ENCODE results near the gene FILIP1L.

FILIP1L gene

DNA sequence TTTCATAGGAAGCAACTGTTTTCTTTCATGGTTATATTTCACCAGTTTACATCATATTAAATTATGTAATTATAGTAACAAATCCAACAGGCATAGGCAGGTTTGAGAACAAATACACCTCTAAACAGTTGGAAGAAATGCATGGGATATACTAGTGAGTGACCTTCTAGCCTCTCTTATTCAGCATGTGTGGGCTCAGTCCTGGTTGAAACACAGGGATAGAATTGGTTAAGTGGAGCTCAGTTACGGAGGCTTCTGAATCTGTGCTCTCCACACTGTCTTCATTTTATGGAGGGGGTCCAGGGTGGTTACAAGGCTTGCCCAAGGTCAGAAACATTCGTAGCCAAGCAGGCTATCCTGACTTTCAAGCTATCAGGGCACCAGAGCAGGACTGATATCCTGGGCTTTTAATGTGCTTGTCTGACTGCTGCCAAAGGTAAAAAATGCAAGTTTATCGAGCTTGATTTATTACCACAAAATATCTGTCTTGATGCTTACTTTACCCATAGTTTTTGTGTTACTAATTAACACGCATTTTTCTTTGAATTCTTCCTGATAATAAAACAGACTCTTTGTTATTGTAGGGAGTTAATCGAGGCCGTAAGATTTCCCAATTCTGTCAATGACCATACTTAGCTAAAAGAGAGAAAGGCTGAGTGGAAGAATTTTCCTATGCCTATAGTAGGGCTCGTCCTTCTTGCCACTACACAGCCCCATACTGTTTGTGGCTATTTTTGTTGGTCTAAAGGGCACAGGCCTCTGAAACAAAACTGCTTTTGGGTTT lies 89.6 kb downstream of the FILIP1L start:
- Mint-ChIP-seq H3K36me3 (no peaks in the 10 kb centered on the region), H3K27ac (no peak overlapping the region), H3K4me1 (no peaks in the 10 kb centered on the region), H3K27me3 (no peaks in the 10 kb centered on the region), H3K4me3 (no peak overlapping the region), H3K9me3 (no peaks in the 10 kb centered on the region)
- CTCF ChIA-PET: no interaction called here
- DNase-seq: no peak

DNA sequence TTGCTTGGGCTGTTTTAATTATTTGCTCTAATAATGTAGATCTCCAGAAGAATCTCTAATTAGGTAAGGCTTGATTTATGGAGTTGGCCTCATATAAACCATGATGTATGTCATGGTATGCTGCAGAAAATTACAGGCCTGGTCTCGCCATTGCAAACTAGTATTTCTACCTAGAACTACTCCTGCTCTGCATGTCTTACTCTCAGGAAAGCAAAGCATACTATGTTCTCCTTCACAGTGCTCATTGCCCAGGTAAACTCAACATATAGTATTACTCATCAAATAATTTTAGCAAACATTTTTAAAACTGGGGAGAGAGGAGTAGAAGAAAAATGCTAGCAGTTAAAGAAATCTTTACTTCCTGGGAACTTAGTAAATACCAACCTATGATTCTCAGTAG lies 90.7 kb downstream of the FILIP1L start:
- no peaks in the 10 kb centered on the region for H3K9me3 Mint-ChIP-seq

DNA sequence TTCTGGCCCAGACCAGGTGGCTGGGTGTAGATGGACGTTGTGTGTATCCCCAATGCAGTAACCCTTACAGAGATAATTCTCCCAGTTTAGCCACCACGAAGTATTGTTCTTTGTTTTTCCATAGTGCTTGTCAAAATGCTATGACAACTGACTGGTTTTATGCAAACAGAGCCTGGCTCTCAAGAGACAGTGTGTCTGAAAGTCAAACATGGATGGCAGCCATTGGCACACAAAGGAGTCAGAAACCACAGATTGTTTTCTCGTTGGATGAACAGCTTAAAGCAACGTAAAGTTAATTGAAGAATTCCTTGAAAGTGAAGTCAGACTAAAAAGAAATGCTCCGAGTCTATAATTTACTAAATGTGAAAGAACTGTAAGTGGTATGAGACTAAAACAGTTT lies 91.2 kb downstream of the FILIP1L start:
- CTCF ChIA-PET: no interaction called here
- Mint-ChIP-seq H3K4me1 (no peaks in the 10 kb centered on the region), H3K9me3 (no peaks in the 10 kb centered on the region), H3K27ac (no peak overlapping the region), H3K36me3 (no peaks in the 10 kb centered on the region), H3K4me3 (no peak overlapping the region), H3K27me3 (no peaks in the 10 kb centered on the region)
- no peak for DNase-seq

More for the DNA sequence above, 90.7 kb downstream of the FILIP1L start:
- Mint-ChIP-seq H3K36me3 (no peaks in the 10 kb centered on the region), H3K27me3 (no peaks in the 10 kb centered on the region), H3K27ac (no peak overlapping the region), H3K4me3 (no peak overlapping the region), H3K4me1 (no peaks in the 10 kb centered on the region)
- DNase-seq: no peak
- CTCF ChIA-PET: no interaction called here

GRCh38 chr3:100022506-100022905 lies 91.8 kb downstream of the FILIP1L start:
- Mint-ChIP-seq H3K9me3 (no peaks in the 10 kb centered on the region), H3K36me3 (no peaks in the 10 kb centered on the region), H3K27me3 (no peaks in the 10 kb centered on the region), H3K27ac (no peak overlapping the region), H3K4me3 (no peak overlapping the region), H3K4me1 (no peaks in the 10 kb centered on the region)
- no peak for DNase-seq
- CTCF ChIA-PET: no interaction called here

DNA sequence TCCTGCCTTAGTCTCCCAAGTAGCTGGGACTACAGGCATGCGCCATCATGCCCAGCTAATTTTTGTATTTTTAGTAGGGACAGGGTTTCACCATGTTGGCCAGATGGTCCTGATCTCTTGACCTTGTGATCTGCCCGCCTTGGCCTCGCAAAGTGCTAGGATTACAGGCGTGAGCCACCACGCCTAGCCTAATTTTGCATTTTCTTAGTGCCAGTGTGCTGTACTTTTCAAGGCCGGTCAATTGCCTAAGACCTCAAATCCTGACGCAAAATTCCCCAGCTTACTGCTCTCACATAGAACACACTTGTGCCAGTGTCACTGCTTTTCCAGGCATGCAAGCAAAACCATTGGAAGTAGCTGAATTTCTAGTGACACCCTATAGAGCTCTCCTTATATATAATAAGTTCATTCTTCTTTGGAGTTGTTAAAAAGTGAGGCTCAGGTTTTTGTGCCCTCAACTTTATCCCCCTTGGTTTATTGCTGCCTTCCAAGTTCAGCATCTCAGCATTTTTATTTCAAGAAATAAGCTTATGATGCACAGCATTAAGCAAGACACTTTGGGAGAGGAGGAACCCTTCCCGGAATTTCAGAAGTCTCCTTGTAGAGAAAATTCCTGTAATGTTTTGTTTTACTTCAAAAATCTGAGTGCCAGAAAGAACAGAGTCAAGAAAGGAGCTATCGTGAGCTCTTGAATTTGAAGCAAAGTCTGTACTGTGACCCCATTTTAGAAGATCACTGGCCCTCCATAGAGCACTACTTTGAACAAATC lies 93.2 kb downstream of the FILIP1L start:
- Mint-ChIP-seq H3K27me3 (no peaks in the 10 kb centered on the region), H3K36me3 (no peaks in the 10 kb centered on the region), H3K4me3 (no peak overlapping the region), H3K27ac (no peak overlapping the region), H3K9me3 (no peaks in the 10 kb centered on the region), H3K4me1 (no peaks in the 10 kb centered on the region)
- CTCF ChIA-PET: interaction anchor here (1.0 kb wide), 1 partner anchor 8 kb away, joined by 3 read pairs; no protein-coding TSS in a partner anchor
- no peak for DNase-seq

- DNase-seq: no peak
- Mint-ChIP-seq H3K4me3 (no peak overlapping the region), H3K27me3 (no peaks in the 10 kb centered on the region), H3K27ac (no peak overlapping the region), H3K36me3 (no peaks in the 10 kb centered on the region), H3K4me1 (no peaks in the 10 kb centered on the region), H3K9me3 (peaks cover 3% of the 10 kb centered on the region)
- CTCF ChIA-PET: no interaction called here
These were observed 94.6 kb downstream of the FILIP1L start for GRCh38 chr3:100019719-100020118.

GRCh38 chr3:100018806-100019205 lies 95.5 kb downstream of the FILIP1L start:
- Mint-ChIP-seq H3K27me3 (no peaks in the 10 kb centered on the region), H3K4me3 (no peak overlapping the region), H3K9me3 (peaks cover 3% of the 10 kb centered on the region), H3K4me1 (no peaks in the 10 kb centered on the region), H3K36me3 (no peaks in the 10 kb centered on the region), H3K27ac (no peak overlapping the region)
- CTCF ChIA-PET: no interaction called here
- DNase-seq: no peak

DNA sequence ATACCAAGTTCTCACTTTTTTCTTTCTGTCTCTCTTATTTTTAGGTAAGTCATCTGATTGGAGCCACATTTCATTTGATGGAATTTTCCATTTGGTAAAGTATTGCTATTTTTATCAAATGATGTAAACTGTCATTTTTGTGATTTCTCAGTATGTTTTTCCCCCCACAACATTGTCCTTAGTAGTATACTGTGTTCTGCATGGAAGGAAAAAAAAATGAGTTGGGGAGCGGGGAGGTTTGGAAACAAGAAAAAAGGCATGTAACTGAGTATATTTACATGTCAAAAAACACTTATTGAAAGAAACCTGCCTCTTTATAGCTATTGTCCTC lies 104.2 kb downstream of the FILIP1L start:
- Mint-ChIP-seq H3K27ac (no peak overlapping the region), H3K27me3 (no peaks in the 10 kb centered on the region), H3K4me3 (no peak overlapping the region), H3K4me1 (no peaks in the 10 kb centered on the region), H3K9me3 (peaks cover under 1% of the 10 kb centered on the region), H3K36me3 (peaks cover 4% of the 10 kb centered on the region)
- no peak for DNase-seq
- CTCF ChIA-PET: no interaction called here

DNA sequence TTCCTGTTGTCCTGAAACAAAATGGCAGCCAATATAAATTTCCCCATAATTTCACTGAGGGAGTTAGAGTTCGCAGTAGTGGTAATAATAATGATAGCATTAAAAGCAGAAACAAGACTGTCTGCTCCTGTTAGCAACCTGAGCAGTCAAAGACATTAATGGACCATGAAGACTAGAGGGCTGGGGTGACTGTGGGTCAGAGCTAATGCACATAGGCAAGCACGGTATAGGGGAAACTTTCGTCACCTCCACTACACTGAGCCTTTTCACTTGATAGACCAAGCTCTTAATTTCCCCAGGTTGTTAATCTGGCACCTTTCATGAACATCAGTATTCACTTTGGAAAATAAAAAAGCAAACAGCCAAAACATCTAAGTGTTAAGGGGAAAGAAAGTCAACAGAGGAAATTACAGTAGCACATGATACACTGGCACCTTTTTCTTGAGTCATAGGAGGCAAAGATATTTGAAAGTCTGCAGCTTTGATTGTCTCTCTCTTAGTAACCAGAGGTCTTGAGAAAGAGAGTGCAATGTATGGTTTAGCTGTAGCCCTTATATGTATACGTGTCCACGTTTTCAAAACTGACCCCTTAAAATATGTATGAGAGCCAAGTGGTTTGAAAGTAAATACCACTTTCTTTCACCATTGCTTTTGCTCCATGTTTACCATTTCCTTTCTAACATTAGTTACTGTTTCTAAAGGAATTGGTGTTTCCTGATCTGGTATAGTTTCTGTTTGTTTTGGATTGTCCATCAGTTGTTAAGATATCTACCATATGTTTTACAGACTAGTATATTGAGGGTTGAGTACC lies 104.8 kb downstream of the FILIP1L start:
- CTCF ChIA-PET: no interaction called here
- no peaks in the 10 kb centered on the region for H3K27me3 Mint-ChIP-seq
- peaks cover 4% of the 10 kb centered on the region for H3K36me3 Mint-ChIP-seq
- no peaks in the 10 kb centered on the region for H3K4me1 Mint-ChIP-seq
- no peak overlapping the region for H3K27ac Mint-ChIP-seq
- H3K4me3 Mint-ChIP-seq: no peak overlapping the region
- H3K9me3 Mint-ChIP-seq: no peaks in the 10 kb centered on the region
- DNase-seq: no peak

DNA sequence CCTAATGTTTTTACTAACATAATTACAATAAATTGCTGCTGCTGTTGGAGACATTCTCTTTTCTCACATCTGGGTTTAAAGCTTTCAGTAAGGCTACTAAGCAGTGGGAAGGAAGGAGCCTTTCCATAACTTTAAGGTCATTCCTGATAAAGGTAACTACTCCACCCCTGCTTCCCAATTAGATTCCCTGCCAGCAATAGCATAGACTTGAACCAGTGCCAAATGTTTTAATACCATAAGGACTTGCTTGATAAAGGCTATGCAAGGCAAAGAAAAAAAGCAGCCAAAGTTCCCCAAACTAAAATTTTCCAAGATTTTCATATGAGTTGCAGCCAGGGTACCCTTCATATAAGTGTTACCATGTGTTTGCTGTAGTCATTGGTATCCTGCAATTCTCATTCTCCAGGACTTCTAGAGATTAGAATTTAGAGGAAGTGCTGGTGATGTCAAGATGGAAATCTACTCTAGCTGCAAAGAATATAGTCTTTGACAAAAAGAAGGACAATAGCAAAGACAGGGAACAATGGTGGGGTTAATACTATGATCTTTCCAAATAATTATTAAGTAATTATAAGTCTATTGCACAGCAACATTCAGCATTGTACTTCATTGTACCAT lies 106.1 kb downstream of the FILIP1L start:
- Mint-ChIP-seq H3K27me3 (no peaks in the 10 kb centered on the region), H3K36me3 (peaks cover 4% of the 10 kb centered on the region), H3K4me3 (no peak overlapping the region), H3K4me1 (no peaks in the 10 kb centered on the region), H3K27ac (no peak overlapping the region), H3K9me3 (no peaks in the 10 kb centered on the region)
- CTCF ChIA-PET: no interaction called here
- no peak for DNase-seq

GRCh38 chr3:100007313-100007712 lies 107.0 kb downstream of the FILIP1L start:
- Mint-ChIP-seq H3K4me1 (no peaks in the 10 kb centered on the region), H3K27ac (no peak overlapping the region), H3K36me3 (peaks cover 4% of the 10 kb centered on the region), H3K9me3 (no peaks in the 10 kb centered on the region), H3K27me3 (no peaks in the 10 kb centered on the region), H3K4me3 (no peak overlapping the region)
- CTCF ChIA-PET: interaction anchor here (0.6 kb wide), 1 partner anchor 209 kb away, joined by 3 read pairs; no protein-coding TSS in a partner anchor
- DNase-seq: no peak

- H3K4me3 Mint-ChIP-seq: no peak overlapping the region
- H3K27me3 Mint-ChIP-seq: no peaks in the 10 kb centered on the region
- no peaks in the 10 kb centered on the region for H3K9me3 Mint-ChIP-seq
- no peaks in the 10 kb centered on the region for H3K4me1 Mint-ChIP-seq
- no peak overlapping the region for H3K27ac Mint-ChIP-seq
- CTCF ChIA-PET: interaction anchor here (0.6 to 0.7 kb wide), 2 partner anchors 164 to 210 kb away, joined by 3 to 4 read pairs; no protein-coding TSS in a partner anchor
- H3K36me3 Mint-ChIP-seq: peaks cover 4% of the 10 kb centered on the region
- no peak for DNase-seq
These were observed 107.6 kb downstream of the FILIP1L start for GRCh38 chr3:100006570-100007271.

DNA sequence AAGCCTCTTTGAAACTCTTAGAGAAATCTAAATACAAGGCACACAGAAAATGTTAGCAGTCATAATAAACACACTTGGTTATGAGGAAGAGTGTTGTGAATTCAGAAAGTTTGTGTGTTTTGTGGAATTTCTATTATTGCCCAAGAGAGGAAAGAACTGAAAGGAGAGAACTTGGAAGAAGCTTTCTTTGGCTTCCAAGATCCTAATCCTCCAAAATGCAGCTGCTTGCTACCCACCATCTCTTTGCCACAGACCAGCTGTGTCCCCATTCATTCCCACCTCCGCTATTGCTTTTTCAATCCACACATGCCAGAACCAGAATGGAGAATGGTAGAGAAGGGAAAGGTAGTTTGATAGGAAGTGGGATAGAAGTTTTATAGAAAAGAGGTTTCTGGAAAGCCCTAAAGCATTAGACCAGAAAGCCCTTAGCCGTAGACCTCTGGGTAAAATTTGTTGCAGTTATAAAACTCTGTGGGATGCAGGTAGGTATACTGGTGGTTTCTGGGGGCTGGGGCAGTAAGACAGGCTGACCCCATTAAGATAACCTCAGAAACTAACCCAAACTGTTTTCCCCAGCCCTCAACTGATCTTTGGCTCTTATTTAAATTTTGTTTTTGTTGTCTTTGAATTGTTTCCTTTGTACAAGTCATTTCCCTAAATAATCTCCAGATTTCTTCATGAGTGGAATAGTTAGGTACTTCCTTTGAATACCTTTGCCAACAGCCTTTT lies 108.5 kb downstream of the FILIP1L start:
- H3K36me3 Mint-ChIP-seq: peaks cover under 1% of the 10 kb centered on the region
- CTCF ChIA-PET: no interaction called here
- H3K9me3 Mint-ChIP-seq: no peaks in the 10 kb centered on the region
- H3K4me1 Mint-ChIP-seq: no peaks in the 10 kb centered on the region
- H3K27me3 Mint-ChIP-seq: no peaks in the 10 kb centered on the region
- H3K4me3 Mint-ChIP-seq: no peak overlapping the region
- no peak for DNase-seq
- no peak overlapping the region for H3K27ac Mint-ChIP-seq

Measured in activated naive CD4-positive, alpha-beta T cell treated with anti-CD3 and anti-CD28 coated beads, Interleukin-2, amount 10 ng/mL, durations not matched to agents 7 days and 5 days (primary cell).